Body of pancreas (tissue), 4 donors: ENCODE data around the gene OAF.

ENCODE experiments used
- POLR2A ChIP-seq, 3 donors: fragments of 450-650 bp; IDR thresholded peaks; one replicate each; pipeline ENCODE4 v1.6.1; 2016; ENCODE audit warnings: antibody characterized with exemption in 3 of 3, mild to moderate bottlenecking in 2 of 3
- TF ChIP-seq, protein P1 (sequence below), 7 experiments: fragments of 450-650 bp in 4 of 7; fragments of 200-600 bp in 3 of 7; sonication (generic) in 3 of 7; IDR thresholded peaks; one replicate each; pipeline ENCODE4 v1.5.1; 2016 to 2019; ENCODE audit warnings: antibody characterized with exemption in 7 of 7

GRCh38 chr11:120209746-120210625, 846 bp upstream of the OAF start:
- TF ChIP-seq, protein P1, sequence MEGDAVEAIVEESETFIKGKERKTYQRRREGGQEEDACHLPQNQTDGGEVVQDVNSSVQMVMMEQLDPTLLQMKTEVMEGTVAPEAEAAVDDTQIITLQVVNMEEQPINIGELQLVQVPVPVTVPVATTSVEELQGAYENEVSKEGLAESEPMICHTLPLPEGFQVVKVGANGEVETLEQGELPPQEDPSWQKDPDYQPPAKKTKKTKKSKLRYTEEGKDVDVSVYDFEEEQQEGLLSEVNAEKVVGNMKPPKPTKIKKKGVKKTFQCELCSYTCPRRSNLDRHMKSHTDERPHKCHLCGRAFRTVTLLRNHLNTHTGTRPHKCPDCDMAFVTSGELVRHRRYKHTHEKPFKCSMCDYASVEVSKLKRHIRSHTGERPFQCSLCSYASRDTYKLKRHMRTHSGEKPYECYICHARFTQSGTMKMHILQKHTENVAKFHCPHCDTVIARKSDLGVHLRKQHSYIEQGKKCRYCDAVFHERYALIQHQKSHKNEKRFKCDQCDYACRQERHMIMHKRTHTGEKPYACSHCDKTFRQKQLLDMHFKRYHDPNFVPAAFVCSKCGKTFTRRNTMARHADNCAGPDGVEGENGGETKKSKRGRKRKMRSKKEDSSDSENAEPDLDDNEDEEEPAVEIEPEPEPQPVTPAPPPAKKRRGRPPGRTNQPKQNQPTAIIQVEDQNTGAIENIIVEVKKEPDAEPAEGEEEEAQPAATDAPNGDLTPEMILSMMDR (IDR thresholded peaks at IDR 0.05): no peak
- TF ChIP-seq POLR2A (IDR thresholded peaks at IDR 0.05): no peak
